Ovary (tissue), 3 donors: Measurements from ENCODE around the gene AGPAT1.

Experiments
- CTCF ChIP-seq, 3 donors: fragments of 450-650 bp in 2 of 3; fragments of 200-600 bp in 1 of 3; IDR thresholded peaks; one replicate each; pipeline versions ENCODE4 v1.5.1 to v1.8.0; 2016 to 2022; ENCODE audit warnings: antibody characterized with exemption in 3 of 3, mild to moderate bottlenecking in 1 of 3
- POLR2A ChIP-seq: fragments of 450-650 bp; IDR thresholded peaks from one replicate; pipeline ENCODE4 v1.6.1; 2017; ENCODE audit warnings: antibody characterized with exemption, mild to moderate bottlenecking, moderate library complexity
- donor health status: DM: no; HTN: no; CAD: no.

- TF ChIP-seq CTCF (IDR thresholded peaks at IDR 0.05), result no peak
- TF ChIP-seq POLR2A, result no peak
Measured at GRCh38 chr6:32126880-32127279, 49.0 kb downstream of the AGPAT1 start.
